Measurements from ENCODE around the gene ERLIN1. TPM values are rescaled to one million over a fixed set of nuclear protein-coding genes. Genes with fewer than 3 reads are reported as not detected.

The ERLIN1 gene
- total and polyA plus RNA-seq, 2 experiments from 2014 or later: 7.2 to 20.4 TPM

- H3K9me3 Mint-ChIP-seq: peaks cover 23% of the 10 kb centered on the region
Observed at GRCh38 chr10:100131571-100131970, 54.3 kb downstream of the ERLIN1 start.

DNA sequence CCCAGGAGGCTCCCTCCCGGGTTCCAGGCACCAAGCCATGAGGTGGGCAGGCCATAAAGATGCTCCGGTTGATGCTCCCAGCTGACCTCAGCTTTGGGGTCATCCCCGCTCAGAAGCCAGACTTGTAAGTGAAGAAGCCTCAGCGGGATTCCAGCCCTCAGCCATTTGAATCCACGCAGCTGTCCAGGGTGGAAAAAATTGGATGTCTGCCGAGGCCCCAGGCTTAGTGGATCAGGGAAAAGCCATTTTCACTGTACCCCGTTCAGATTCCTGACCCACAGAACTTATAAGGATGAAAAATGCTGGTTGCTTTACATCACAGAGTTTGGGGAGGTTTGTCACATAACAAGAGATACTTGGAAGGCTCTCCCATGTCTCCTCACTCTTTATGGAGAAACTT lies 55.0 kb downstream of the ERLIN1 start:
- Histone ChIP-seq H4K20me1 (replicated peaks; ENCODE audit: insufficient read depth) (no peaks in the 10 kb centered on the region), H3F3A (replicated peaks; ENCODE audit: low read depth) (no peaks in the 10 kb centered on the region), H3K4me1 (ENCODE audit: insufficient read depth) (no peaks in the 10 kb centered on the region), H3K27ac (ENCODE audit: low read depth) (no peak overlapping the region), H3K27me3 (ENCODE audit: insufficient read depth) (no peaks in the 10 kb centered on the region), H3K36me3 (ENCODE audit: insufficient read depth) (no peaks in the 10 kb centered on the region), H3K4me3 (no peak overlapping the region), H3K4me2 (no peak overlapping the region), H3K9me2 (ENCODE audit: insufficient read depth) (peaks cover 2% of the 10 kb centered on the region; the same call in 1 of the 2 replicates), H3K79me2 (replicated peaks; ENCODE audit: insufficient read depth) (no peaks in the 10 kb centered on the region), H2AFZ (no peak overlapping the region)
- Mint-ChIP-seq H3K36me3 (ENCODE audit: low read depth) (peaks cover 2% of the 10 kb centered on the region; the same call in 1 of the 3 replicates), H3K9me3 (peaks cover 22% of the 10 kb centered on the region), H3K4me1 (no peaks in the 10 kb centered on the region), H3K27me3 (ENCODE audit: insufficient read depth, low read depth, poor library complexity) (peaks cover 3% of the 10 kb centered on the region), H3K4me3 (no peak overlapping the region), H3K27ac (no peak overlapping the region)
- TF ChIP-seq STAT1 (IDR thresholded peaks at IDR 0.05; ENCODE audit: unreplicated experiment): no peak
- no peak for TF ChIP-seq NANOG (IDR thresholded peaks at IDR 0.05; ENCODE audit: borderline replicate concordance)
- DNase-seq (ENCODE audit: low spot score): no peak
- ATAC-seq: no peak

More at GRCh38 chr10:100131571-100131970, 54.3 kb downstream of the ERLIN1 start:
- Histone ChIP-seq H3F3A (replicated peaks; ENCODE audit: low read depth) (no peaks in the 10 kb centered on the region), H3K79me2 (replicated peaks; ENCODE audit: insufficient read depth) (no peaks in the 10 kb centered on the region), H4K20me1 (replicated peaks; ENCODE audit: insufficient read depth) (no peaks in the 10 kb centered on the region), H3K4me3 (no peak overlapping the region), H3K27me3 (ENCODE audit: insufficient read depth) (no peaks in the 10 kb centered on the region), H3K4me2 (no peak overlapping the region), H2AFZ (no peak overlapping the region), H3K4me1 (ENCODE audit: insufficient read depth) (no peaks in the 10 kb centered on the region), H3K36me3 (ENCODE audit: insufficient read depth) (no peaks in the 10 kb centered on the region), H3K27ac (ENCODE audit: low read depth) (no peak overlapping the region), H3K9me2 (ENCODE audit: insufficient read depth) (peaks cover 2% of the 10 kb centered on the region; the same call in 1 of the 2 replicates)
- no peak overlapping the region for H3K27ac Mint-ChIP-seq
- no peak for ATAC-seq
- TF ChIP-seq CREB1 (CRISPR knock-in tag; IDR thresholded peaks at IDR 0.05; ENCODE audit: low read depth): no peak
- peaks cover 2% of the 10 kb centered on the region; the same call in 1 of the 3 replicates for H3K36me3 Mint-ChIP-seq (ENCODE audit: low read depth)
- no peaks in the 10 kb centered on the region for H3K4me1 Mint-ChIP-seq
- H3K27me3 Mint-ChIP-seq (ENCODE audit: insufficient read depth, low read depth, poor library complexity): peaks cover 3% of the 10 kb centered on the region
- DNase-seq (ENCODE audit: low spot score): no peak
- H3K4me3 Mint-ChIP-seq: no peak overlapping the region

- Mint-ChIP-seq H3K27me3 (ENCODE audit: insufficient read depth, low read depth, poor library complexity) (peaks cover 3% of the 10 kb centered on the region), H3K9me3 (peaks cover 9% of the 10 kb centered on the region), H3K36me3 (ENCODE audit: low read depth) (0 out of 3 replicates have a peak, but pooled peaks cover 2% of the 10 kb centered on the region), H3K4me3 (no peak overlapping the region), H3K27ac (no peak overlapping the region), H3K4me1 (no peaks in the 10 kb centered on the region)
- Histone ChIP-seq H3K4me2 (no peak overlapping the region), H3F3A (replicated peaks; ENCODE audit: low read depth) (no peaks in the 10 kb centered on the region), H4K20me1 (replicated peaks; ENCODE audit: insufficient read depth) (no peaks in the 10 kb centered on the region), H3K27me3 (ENCODE audit: insufficient read depth) (no peaks in the 10 kb centered on the region), H3K9me2 (ENCODE audit: insufficient read depth) (peaks cover 2% of the 10 kb centered on the region; the same call in 1 of the 2 replicates), H3K36me3 (ENCODE audit: insufficient read depth) (no peaks in the 10 kb centered on the region), H3K27ac (ENCODE audit: low read depth) (no peak overlapping the region), H2AFZ (peak overlapping the region; percentile 48; the same call in 1 of the 2 replicates), H3K79me2 (replicated peaks; ENCODE audit: insufficient read depth) (no peaks in the 10 kb centered on the region), H3K4me3 (no peak overlapping the region), H3K4me1 (ENCODE audit: insufficient read depth) (no peaks in the 10 kb centered on the region)
- no peak for DNase-seq (ENCODE audit: low spot score)
- ATAC-seq: peak; percentile 46; the same call in 2 of the 3 replicates
- TF ChIP-seq CREB1 (CRISPR knock-in tag; IDR thresholded peaks at IDR 0.05; ENCODE audit: low read depth) (no peak), CTCF (conservative IDR thresholded peaks at IDR 0.05; ENCODE audit: low read depth in 2 of 2) (no peak), NANOG (IDR thresholded peaks at IDR 0.05; ENCODE audit: borderline replicate concordance) (no peak), JUNB (IDR thresholded peaks at IDR 0.05; ENCODE audit: unreplicated experiment) (no peak), REST (IDR thresholded peaks at IDR 0.05; ENCODE audit: unreplicated experiment) (no peak), ZNF114 (CRISPR knock-in tag; IDR thresholded peaks at IDR 0.05) (no peak), POLR2AphosphoS5 (IDR thresholded peaks at IDR 0.05; ENCODE audit: low read depth) (no peak), EZH2 (IDR thresholded peaks at IDR 0.05; ENCODE audit: low read depth, unreplicated experiment) (no peak), ZNF331 (CRISPR knock-in tag; IDR thresholded peaks at IDR 0.05; ENCODE audit: low read depth) (no peak), EZH2phosphoT487 (IDR thresholded peaks at IDR 0.05; ENCODE audit: unreplicated experiment) (no peak)
Observed at GRCh38 chr10:100129424-100129823, 56.4 kb downstream of the ERLIN1 start.
